Thyroid gland (tissue), 4 donors: ENCODE data around the gene CCDC70. TPM values are rescaled to one million over a fixed set of nuclear protein-coding genes. Genes with fewer than 3 reads are reported as not detected.

Experiments used
- DNase-seq, 2 donors: peaks; one replicate each; pipeline ENCODE4 v3.0.0-alpha.2; 2019
- H3K27ac ChIP-seq, 3 donors: fragments of 200-600 bp; sonication (generic); 1 replicate in 2 of 3; 2 replicates in 1 of 3; pipeline ENCODE4 v1.5.1; 2016 to 2019; ENCODE audit warnings: mild to moderate bottlenecking in 1 of 3, moderate library complexity in 1 of 3
- H3K27me3 ChIP-seq: fragments of 200-600 bp; sonication (generic); one replicate; pipeline ENCODE4 v1.5.1; 2019
- H3K36me3 ChIP-seq, 2 donors: fragments of 200-600 bp; sonication (generic); one replicate each; pipeline ENCODE4 v1.5.1; 2016 to 2019
- H3K4me1 ChIP-seq, 2 donors: fragments of 200-600 bp; sonication (generic); one replicate each; pipeline ENCODE4 v1.5.1; 2017 to 2019
- H3K4me3 ChIP-seq, 3 donors: fragments of 200-600 bp; sonication (generic); replicated peaks in 1 of 3; 1 replicate in 2 of 3; 2 replicates in 1 of 3; pipeline ENCODE4 v1.5.1; 2016; ENCODE audit warnings: mild to moderate bottlenecking in 1 of 3
- H3K9me3 ChIP-seq: fragments of 200-600 bp; sonication (generic); one replicate; pipeline ENCODE4 v1.5.1; 2017
- POLR2A ChIP-seq, 2 donors: fragments of 450-650 bp; IDR thresholded peaks; one replicate each; pipeline ENCODE4 v1.6.1; 2017; ENCODE audit warnings: antibody characterized with exemption in 2 of 2, mild to moderate bottlenecking in 2 of 2, moderate library complexity in 1 of 2
- WGBS, 2 donors: methylation state at CpG; one replicate each; pipeline ENCODE4 v1.1.5; 2017; 5-methylcytosine and 5-hydroxymethylcytosine counted together
- intact Hi-C: fragments of 100-400 bp; cut with DNase I; formaldehyde crosslinking; loops from one replicate; pipeline ENCODE4 v1.15.1; 2023
- total RNA-seq, 4 donors: library from RNA; depleted of rRNA; stranded (reverse); fragments of >200 nt; gene quantifications; one replicate each; pipeline ENCODE4 v1.2.3, GENCODE V29; 2016
- TF ChIP-seq, protein P1 (sequence below), 6 experiments: fragments of 200-600 bp in 3 of 6; fragments of 450-650 bp in 3 of 6; sonication (generic) in 3 of 6; IDR thresholded peaks; one replicate each; pipeline ENCODE4 v1.5.1; 2016 to 2019; ENCODE audit warnings: antibody characterized with exemption in 6 of 6, mild to moderate bottlenecking in 2 of 6, inconsistent platforms in 1 of 6, moderate library complexity in 1 of 6

CCDC70 gene
- total RNA-seq, 4 donors from 2014 or later = 0.40 TPM; not detected in 3

DNA sequence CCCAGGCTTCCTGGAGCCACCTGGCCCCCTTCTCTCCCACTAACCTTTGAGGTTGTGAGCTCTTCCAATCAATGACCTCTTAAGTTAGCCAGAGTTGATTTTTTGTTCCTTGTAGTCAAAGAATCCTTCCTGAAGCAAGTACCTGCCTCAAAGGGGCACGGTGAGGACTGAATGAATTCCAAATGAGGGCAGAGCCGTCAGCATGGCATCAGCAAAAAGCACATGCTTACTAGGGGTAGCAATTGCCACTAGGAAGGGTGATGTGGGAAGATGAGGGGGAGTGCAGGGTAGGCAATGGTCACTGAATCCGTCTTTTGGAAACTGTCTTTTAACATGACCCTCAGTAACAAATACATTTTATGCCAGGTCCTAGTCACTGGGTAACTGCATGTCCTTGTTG, 42.2 kb upstream of the CCDC70 start:
- intact Hi-C loops = loop anchor here (10.0 kb wide), 1 partner anchor 195 kb away; the partner anchor contains the start of genes ALG11 and ATP7B
- Histone ChIP-seq H3K4me3 (no peak overlapping the region), H3K27me3 (no peaks in the 10 kb centered on the region), H3K27ac (no peak overlapping the region), H3K4me1 (peaks cover 7 to 12% of the 10 kb centered on the region in 2 donors), H3K9me3 (no peaks in the 10 kb centered on the region), H3K36me3 (no peaks in the 10 kb centered on the region)
- no peak for TF ChIP-seq POLR2A (IDR thresholded peaks at IDR 0.05)
- TF ChIP-seq, protein P1, sequence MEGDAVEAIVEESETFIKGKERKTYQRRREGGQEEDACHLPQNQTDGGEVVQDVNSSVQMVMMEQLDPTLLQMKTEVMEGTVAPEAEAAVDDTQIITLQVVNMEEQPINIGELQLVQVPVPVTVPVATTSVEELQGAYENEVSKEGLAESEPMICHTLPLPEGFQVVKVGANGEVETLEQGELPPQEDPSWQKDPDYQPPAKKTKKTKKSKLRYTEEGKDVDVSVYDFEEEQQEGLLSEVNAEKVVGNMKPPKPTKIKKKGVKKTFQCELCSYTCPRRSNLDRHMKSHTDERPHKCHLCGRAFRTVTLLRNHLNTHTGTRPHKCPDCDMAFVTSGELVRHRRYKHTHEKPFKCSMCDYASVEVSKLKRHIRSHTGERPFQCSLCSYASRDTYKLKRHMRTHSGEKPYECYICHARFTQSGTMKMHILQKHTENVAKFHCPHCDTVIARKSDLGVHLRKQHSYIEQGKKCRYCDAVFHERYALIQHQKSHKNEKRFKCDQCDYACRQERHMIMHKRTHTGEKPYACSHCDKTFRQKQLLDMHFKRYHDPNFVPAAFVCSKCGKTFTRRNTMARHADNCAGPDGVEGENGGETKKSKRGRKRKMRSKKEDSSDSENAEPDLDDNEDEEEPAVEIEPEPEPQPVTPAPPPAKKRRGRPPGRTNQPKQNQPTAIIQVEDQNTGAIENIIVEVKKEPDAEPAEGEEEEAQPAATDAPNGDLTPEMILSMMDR (IDR thresholded peaks at IDR 0.05) = no peak
- 77 to 78% methylated on average over 3 of the region's 3 CpGs for WGBS, 2 donors
- no peak for DNase-seq

DNA sequence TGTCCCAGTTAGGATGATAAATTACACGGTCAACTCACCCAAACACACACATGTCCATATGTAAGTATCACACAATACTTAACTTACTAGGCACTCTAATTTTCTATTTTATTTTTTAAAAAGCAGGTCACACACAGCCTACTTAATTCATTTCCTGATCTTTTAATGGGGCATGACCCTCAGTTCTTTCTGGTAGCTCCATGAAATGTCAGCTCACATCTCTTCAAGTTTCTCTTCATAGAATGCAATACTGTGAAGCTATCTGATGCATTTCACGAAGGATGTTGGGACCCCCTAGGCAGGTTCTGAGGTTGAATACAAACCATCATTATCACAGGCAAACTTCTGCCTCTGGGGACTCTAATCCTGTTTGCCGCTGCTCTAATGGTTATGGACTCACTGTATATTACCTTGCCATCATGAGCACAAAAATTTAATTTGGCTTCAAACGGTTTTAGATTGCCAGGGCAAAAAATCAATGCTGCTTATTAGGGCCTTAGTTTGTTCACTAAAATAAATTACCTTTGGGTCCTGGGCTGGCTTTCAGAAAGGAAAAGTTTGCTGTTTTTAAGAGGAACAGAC, 41.7 kb upstream of the CCDC70 start:
- intact Hi-C loops = no loop called here
- Histone ChIP-seq H3K4me1 (peaks cover 7 to 10% of the 10 kb centered on the region in 2 donors), H3K27me3 (no peaks in the 10 kb centered on the region), H3K9me3 (no peaks in the 10 kb centered on the region), H3K27ac (no peak overlapping the region), H3K36me3 (no peaks in the 10 kb centered on the region), H3K4me3 (no peak overlapping the region)
- TF ChIP-seq POLR2A (IDR thresholded peaks at IDR 0.05) = no peak
- 83% methylated on average over 4 of the region's 4 CpGs for WGBS, 2 donors
- DNase-seq = no peak

DNA sequence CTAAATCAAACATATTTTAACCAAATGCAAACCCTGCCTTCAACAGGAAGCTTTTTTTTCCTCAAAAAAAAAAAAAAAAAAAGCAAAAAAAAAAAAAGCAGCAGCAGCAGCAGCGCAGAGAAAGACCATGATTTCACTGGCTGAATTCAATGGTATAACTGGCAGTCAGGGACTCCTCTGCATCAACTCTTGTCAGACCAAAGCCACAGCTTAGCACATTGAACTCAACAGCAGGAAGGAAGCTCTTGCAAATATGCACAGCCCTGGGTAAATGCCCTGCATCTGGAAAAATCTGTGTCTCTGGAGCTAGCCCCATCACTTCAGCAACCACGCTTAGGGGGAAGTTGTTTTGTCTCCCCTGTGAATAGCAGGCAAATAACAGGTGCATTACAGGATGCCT, 40.2 kb upstream of the CCDC70 start:
- WGBS, 2 donors = 64 to 79% methylated on average over 2 of the region's 2 CpGs
- intact Hi-C loops = no loop called here
- no peak overlapping the region for H3K27ac ChIP-seq
- TF ChIP-seq, protein P1 (IDR thresholded peaks at IDR 0.05) = no peak
- no peak for TF ChIP-seq POLR2A (IDR thresholded peaks at IDR 0.05)
- H3K36me3 ChIP-seq = no peaks in the 10 kb centered on the region
- no peak for DNase-seq
- H3K4me1 ChIP-seq = no peaks in the 10 kb centered on the region
- no peaks in the 10 kb centered on the region for H3K27me3 ChIP-seq
- H3K4me3 ChIP-seq = no peak overlapping the region
- H3K9me3 ChIP-seq = no peaks in the 10 kb centered on the region

DNA sequence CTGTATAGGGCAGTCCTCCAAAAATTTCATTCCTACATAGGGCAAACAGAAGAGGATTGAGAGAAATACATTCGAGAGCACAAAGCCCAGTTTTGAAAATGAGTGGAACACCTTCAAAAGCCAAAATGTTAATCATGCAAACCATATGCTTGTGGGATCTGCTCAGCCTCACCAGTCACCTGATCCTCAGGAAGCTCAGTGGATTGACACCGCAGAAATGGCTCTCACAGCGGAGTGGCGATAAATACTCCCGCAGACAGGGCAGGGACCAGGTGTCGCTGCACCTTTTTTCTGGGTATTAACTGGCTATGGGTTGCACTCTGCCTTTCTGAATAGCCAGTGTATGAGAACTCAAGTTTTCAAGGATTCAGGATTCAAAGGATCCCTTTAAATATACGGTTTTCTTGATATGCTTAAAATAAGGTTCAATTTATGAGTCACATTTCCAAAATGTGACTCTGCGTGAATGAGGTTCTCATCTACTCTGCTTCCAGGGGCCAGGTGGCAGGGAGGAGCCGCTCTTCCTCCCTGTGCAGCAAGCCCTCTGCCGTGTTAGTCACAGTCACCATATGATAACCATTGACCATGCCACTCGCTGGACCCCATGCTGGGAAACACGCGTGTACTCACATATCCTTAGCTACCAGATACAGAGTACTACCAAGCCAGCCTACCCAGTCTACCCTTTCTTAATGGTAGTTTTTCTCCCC, 39.5 kb upstream of the CCDC70 start:
- Histone ChIP-seq H3K36me3 (no peaks in the 10 kb centered on the region), H3K9me3 (no peaks in the 10 kb centered on the region), H3K27ac (no peak overlapping the region), H3K4me3 (no peak overlapping the region), H3K4me1 (no peaks in the 10 kb centered on the region), H3K27me3 (no peaks in the 10 kb centered on the region)
- DNase-seq = no peak
- intact Hi-C loops = no loop called here
- TF ChIP-seq, protein P1 (IDR thresholded peaks at IDR 0.05) = no peak
- TF ChIP-seq POLR2A (IDR thresholded peaks at IDR 0.05) = no peak
- 88 to 89% methylated on average over 13 of the region's 13 CpGs for whole genome bisulfite sequencing, 2 donors

DNA sequence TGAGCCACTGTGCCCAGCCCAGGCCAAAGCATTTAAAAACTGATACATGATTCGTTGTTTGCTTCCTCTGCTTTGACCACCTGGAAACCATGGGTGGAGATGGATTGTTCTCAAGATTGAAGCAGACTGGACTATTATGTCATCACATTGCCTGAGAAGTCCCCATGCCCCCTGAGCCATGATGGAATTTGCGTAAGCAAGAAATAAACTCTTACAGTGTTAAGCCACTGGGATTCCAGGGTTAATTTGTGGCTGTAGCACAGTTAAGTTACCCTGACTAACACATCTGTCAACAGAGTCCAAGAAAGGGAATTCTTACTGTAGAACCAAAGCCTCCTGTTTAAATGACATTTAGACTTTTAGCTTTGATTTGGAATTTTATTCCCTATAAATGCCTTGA, 38.4 kb upstream of the CCDC70 start:
- Histone ChIP-seq H3K4me3 (no peak overlapping the region), H3K9me3 (no peaks in the 10 kb centered on the region), H3K36me3 (no peaks in the 10 kb centered on the region), H3K4me1 (no peaks in the 10 kb centered on the region), H3K27me3 (no peaks in the 10 kb centered on the region), H3K27ac (no peak overlapping the region)
- WGBS, 2 donors = 80 to 92% methylated on average over 2 of the region's 2 CpGs
- TF ChIP-seq POLR2A (IDR thresholded peaks at IDR 0.05) = no peak
- TF ChIP-seq, protein P1 (IDR thresholded peaks at IDR 0.05) = no peak
- no peak for DNase-seq
- intact Hi-C loops = no loop called here
